HCT116 (cell line): ENCODE data around the gene TMEM151A.

Experiments
- EGR1 ChIP-seq: IDR thresholded peaks from 2 replicates; pipeline ENCODE4 v1.6.1; 2012; ENCODE audit warnings: low read depth
- EZH2phosphoT487 ChIP-seq: fragments of 200-600 bp; IDR thresholded peaks from 2 replicates; pipeline ENCODE4 v1.6.1; 2018; ENCODE audit warnings: antibody characterized with exemption, borderline replicate concordance
- JUND ChIP-seq: IDR thresholded peaks from 2 replicates; pipeline ENCODE4 v1.6.1; 2012
- POLR2A ChIP-seq: IDR thresholded peaks from 2 replicates; pipeline ENCODE4 v1.7.0; 2011; ENCODE audit warnings: borderline replicate concordance; ENCODE audit not compliant: insufficient read depth, insufficient read length; ENCODE audit errors: extremely low read depth
- POLR2AphosphoS5 ChIP-seq: IDR thresholded peaks from 2 replicates; pipeline ENCODE4 v1.6.1; 2011; ENCODE audit warnings: mild to moderate bottlenecking, low read depth, low read length, moderate library complexity
- RAD21 ChIP-seq: IDR thresholded peaks from 2 replicates; pipeline ENCODE4 v1.6.1; 2012; ENCODE audit warnings: low read depth, mild to moderate bottlenecking
- YY1 ChIP-seq: IDR thresholded peaks from 2 replicates; pipeline ENCODE4 v1.6.1; 2011; ENCODE audit warnings: low read length, low read depth, moderate library complexity, mild to moderate bottlenecking; ENCODE audit not compliant: insufficient replicate concordance; ENCODE audit errors: extremely low read depth
- TF ChIP-seq, protein P1 (sequence below), 3 experiments: fragments of 200-600 bp in 1 of 3; sonication (generic) in 1 of 3; IDR thresholded peaks in 2 of 3; conservative IDR thresholded peaks in 1 of 3; 2 replicates each; pipeline ENCODE4 v1.5.1; 2012 to 2017; ENCODE audit warnings: low read depth in 2 of 3, low read length in 2 of 3, antibody characterized with exemption in 1 of 3, borderline replicate concordance in 1 of 3, control low read depth in 1 of 3, mild to moderate bottlenecking in 1 of 3, mixed read lengths in 1 of 3, mixed run types in 1 of 3, moderate library complexity in 1 of 3; ENCODE audit not compliant: insufficient read depth in 1 of 3
- TF ChIP-seq, protein P2 (sequence below): IDR thresholded peaks from 2 replicates; pipeline ENCODE4 v1.6.1; 2011; ENCODE audit warnings: mild to moderate bottlenecking, low read length, moderate library complexity; ENCODE audit not compliant: insufficient replicate concordance; ENCODE audit errors: extremely low read depth
- TF ChIP-seq, protein P3 (sequence below): IDR thresholded peaks from 2 replicates; pipeline ENCODE4 v1.6.1; 2012

DNA sequence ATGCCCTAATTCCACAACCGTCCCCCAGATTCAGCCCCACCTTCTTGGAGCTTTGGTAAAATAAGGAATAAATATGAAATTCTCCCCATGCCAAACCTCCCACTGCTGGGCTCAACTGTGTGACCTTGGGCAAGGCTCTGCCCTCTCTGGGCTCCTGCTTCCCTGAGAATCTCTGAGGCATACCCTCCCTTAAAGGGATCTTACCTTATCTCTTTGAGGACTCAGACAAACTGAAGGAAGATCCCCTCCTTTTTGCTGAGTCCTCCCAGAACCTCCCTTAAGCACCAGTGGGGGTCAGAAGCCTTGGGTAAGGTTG lies 22.4 kb downstream of the TMEM151A start:
- TF ChIP-seq, protein P1, sequence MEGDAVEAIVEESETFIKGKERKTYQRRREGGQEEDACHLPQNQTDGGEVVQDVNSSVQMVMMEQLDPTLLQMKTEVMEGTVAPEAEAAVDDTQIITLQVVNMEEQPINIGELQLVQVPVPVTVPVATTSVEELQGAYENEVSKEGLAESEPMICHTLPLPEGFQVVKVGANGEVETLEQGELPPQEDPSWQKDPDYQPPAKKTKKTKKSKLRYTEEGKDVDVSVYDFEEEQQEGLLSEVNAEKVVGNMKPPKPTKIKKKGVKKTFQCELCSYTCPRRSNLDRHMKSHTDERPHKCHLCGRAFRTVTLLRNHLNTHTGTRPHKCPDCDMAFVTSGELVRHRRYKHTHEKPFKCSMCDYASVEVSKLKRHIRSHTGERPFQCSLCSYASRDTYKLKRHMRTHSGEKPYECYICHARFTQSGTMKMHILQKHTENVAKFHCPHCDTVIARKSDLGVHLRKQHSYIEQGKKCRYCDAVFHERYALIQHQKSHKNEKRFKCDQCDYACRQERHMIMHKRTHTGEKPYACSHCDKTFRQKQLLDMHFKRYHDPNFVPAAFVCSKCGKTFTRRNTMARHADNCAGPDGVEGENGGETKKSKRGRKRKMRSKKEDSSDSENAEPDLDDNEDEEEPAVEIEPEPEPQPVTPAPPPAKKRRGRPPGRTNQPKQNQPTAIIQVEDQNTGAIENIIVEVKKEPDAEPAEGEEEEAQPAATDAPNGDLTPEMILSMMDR (IDR thresholded peaks at IDR 0.05 in 2 of 3, conservative IDR thresholded peaks at IDR 0.05 in 1 of 3; ENCODE audit: borderline replicate concordance in 1 of 3, insufficient read depth in 1 of 3, low read depth in 2 of 3, low read length in 2 of 3), result no peak
- TF ChIP-seq YY1, result no peak
- TF ChIP-seq, protein P2, sequence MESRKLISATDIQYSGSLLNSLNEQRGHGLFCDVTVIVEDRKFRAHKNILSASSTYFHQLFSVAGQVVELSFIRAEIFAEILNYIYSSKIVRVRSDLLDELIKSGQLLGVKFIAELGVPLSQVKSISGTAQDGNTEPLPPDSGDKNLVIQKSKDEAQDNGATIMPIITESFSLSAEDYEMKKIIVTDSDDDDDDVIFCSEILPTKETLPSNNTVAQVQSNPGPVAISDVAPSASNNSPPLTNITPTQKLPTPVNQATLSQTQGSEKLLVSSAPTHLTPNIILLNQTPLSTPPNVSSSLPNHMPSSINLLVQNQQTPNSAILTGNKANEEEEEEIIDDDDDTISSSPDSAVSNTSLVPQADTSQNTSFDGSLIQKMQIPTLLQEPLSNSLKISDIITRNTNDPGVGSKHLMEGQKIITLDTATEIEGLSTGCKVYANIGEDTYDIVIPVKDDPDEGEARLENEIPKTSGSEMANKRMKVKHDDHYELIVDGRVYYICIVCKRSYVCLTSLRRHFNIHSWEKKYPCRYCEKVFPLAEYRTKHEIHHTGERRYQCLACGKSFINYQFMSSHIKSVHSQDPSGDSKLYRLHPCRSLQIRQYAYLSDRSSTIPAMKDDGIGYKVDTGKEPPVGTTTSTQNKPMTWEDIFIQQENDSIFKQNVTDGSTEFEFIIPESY, result no peak
- no peak for TF ChIP-seq RAD21
- TF ChIP-seq, protein P3, sequence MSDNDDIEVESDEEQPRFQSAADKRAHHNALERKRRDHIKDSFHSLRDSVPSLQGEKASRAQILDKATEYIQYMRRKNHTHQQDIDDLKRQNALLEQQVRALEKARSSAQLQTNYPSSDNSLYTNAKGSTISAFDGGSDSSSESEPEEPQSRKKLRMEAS, result no peak
- no peak for TF ChIP-seq EZH2phosphoT487
- TF ChIP-seq POLR2A, result no peak
- no peak for TF ChIP-seq JUND
- TF ChIP-seq EGR1, result no peak
- TF ChIP-seq POLR2AphosphoS5, result no peak
